K562 (cell line): ENCODE measurements around the gene NFATC1. TPM values are rescaled to one million over a fixed set of nuclear protein-coding genes. Genes with fewer than 3 reads are reported as not detected.

Experiments used
- ATAC-seq: fragments of 200-7000 bp; cut with Tn5 transposase; 3 replicates; pipeline ENCODE4 v1.9.1; 2020; ENCODE audit warnings: moderate library complexity
- BruUV-seq: library from RNA; stranded (reverse); fragments of 400-500 nt; replicated peaks from 2 replicates; lab custom pipeline; 2021; lab: Mats Ljungman, UMichigan
- CTCF ChIA-PET: fragments of 300-600 bp; formaldehyde crosslinking; extraction: SDS; loops from one replicate; lab custom pipeline; 2021; ENCODE audit warnings: low intra/inter-chr PET ratio; lab: Yijun Ruan, JAX
- POLR2A ChIA-PET: fragments of 300-600, 350-650 bp; sonication (Branson Sonifier 250); formaldehyde crosslinking; extraction: SDS; loops from one replicate; lab custom pipeline; 2021; ENCODE audit warnings: antibody characterized with exemption, inconsistent platforms; lab: Yijun Ruan, JAX
- DNase-seq, 4 experiments: peaks; one replicate each; pipeline versions ENCODE4 v3.0.0 to v3.0.0-alpha.2; 2011 to 2018; ENCODE audit warnings: low spot score in 3 of 4, mixed read lengths in 3 of 4; ENCODE audit errors: extremely low read depth in 1 of 4
- FAIRE-seq: peaks from 2 replicates; lab custom pipeline; 2011; peaks lifted over from hg19 to GRCh38; lab: Jason Lieb, UNC
- H2AFZ ChIP-seq: 2 replicates; pipeline ENCODE4 v1.6.0; 2011; ENCODE audit warnings: low read depth, low read length, control low read depth, inconsistent platforms
- H3K27ac ChIP-seq: fragments of 200-600 bp; 3 replicates; pipeline ENCODE4 v1.8.0; 2011; ENCODE audit warnings: low read depth, mild to moderate bottlenecking, control low read depth, inconsistent platforms, low read length, moderate library complexity, mixed read lengths; ENCODE audit errors: extremely low read depth
- H3K27me3 ChIP-seq, 2 experiments: fragments of 300-600 bp in 1 of 2; 2 replicates in 1 of 2; 3 replicates in 1 of 2; pipeline versions ENCODE4 v1.6.0 to v1.8.0; 2011; ENCODE audit warnings: inconsistent platforms in 2 of 2, low read length in 2 of 2, mild to moderate bottlenecking in 1 of 2, mixed read lengths in 1 of 2, moderate library complexity in 1 of 2; ENCODE audit not compliant: control insufficient read depth in 2 of 2, insufficient read depth in 2 of 2
- H3K36me3 ChIP-seq: fragments of 300-600 bp; 3 replicates; pipeline ENCODE4 v1.8.0; 2011; ENCODE audit warnings: mild to moderate bottlenecking, low read length, inconsistent platforms; ENCODE audit not compliant: control insufficient read depth, insufficient read depth
- H3K4me1 ChIP-seq, 2 experiments: fragments of 200-600 bp in 1 of 2; replicated peaks in 1 of 2; 2 replicates in 1 of 2; 3 replicates in 1 of 2; pipeline versions ENCODE4 v1.5.1 to v1.8.0; 2011; ENCODE audit warnings: inconsistent platforms in 2 of 2, low read length in 2 of 2, mild to moderate bottlenecking in 1 of 2, mixed read lengths in 1 of 2, moderate library complexity in 1 of 2; ENCODE audit not compliant: control insufficient read depth in 2 of 2, insufficient read depth in 2 of 2
- H3K4me2 ChIP-seq: 2 replicates; pipeline ENCODE4 v1.6.1; 2011; ENCODE audit warnings: low read length, control low read depth, inconsistent platforms, mixed read lengths; ENCODE audit not compliant: insufficient read depth
- H3K4me3 ChIP-seq: fragments of 200-600 bp; sonication (generic), shearing (Covaris generic); 2 replicates; pipeline ENCODE4 v1.5.1; 2016; ENCODE audit warnings: control low read depth, inconsistent platforms
- H3K79me2 ChIP-seq: fragments of 200-600 bp; 3 replicates; pipeline ENCODE4 v1.8.0; 2011; ENCODE audit warnings: low read length, inconsistent platforms; ENCODE audit not compliant: control insufficient read depth, insufficient read depth
- H3K9ac ChIP-seq, 2 experiments: 2 replicates each; pipeline versions ENCODE4 v1.6.0 to v1.6.1; 2011; ENCODE audit warnings: low read depth in 2 of 2, low read length in 2 of 2, control low read depth in 1 of 2, inconsistent platforms in 1 of 2, mild to moderate bottlenecking in 1 of 2, mixed read lengths in 1 of 2; ENCODE audit not compliant: insufficient read depth in 1 of 2
- H3K9me1 ChIP-seq: one replicate; pipeline ENCODE4 v1.6.0; 2011; ENCODE audit warnings: inconsistent platforms, mild to moderate bottlenecking, low read length, moderate library complexity; ENCODE audit not compliant: control insufficient read depth, insufficient read depth
- H3K9me3 ChIP-seq: replicated peaks from 2 replicates; pipeline ENCODE4 v1.5.1; 2011; ENCODE audit warnings: low read depth, low read length, inconsistent platforms; ENCODE audit not compliant: control insufficient read depth, insufficient read depth
- H4K20me1 ChIP-seq: replicated peaks from 2 replicates; pipeline ENCODE4 v1.6.1; 2011; ENCODE audit warnings: low read length, inconsistent platforms, mixed read lengths; ENCODE audit not compliant: control insufficient read depth, insufficient read depth
- ETS2 ChIP-seq: IDR thresholded peaks from 2 replicates; pipeline ENCODE4 v1.6.1; 2016; ENCODE audit warnings: borderline replicate concordance, missing genetic modification characterization, mild to moderate bottlenecking, moderate library complexity, missing compliant biosample characterization; ENCODE audit not compliant: poor library complexity, severe bottlenecking
- HDAC2 ChIP-seq: fragments of 450-650 bp; IDR thresholded peaks from 2 replicates; pipeline ENCODE4 v1.6.1; 2016; ENCODE audit warnings: mild to moderate bottlenecking
- JUN ChIP-seq, 2 experiments: sonication (generic) in 1 of 2; formaldehyde crosslinking in 1 of 2; IDR thresholded peaks; 2 replicates each; pipeline versions ENCODE4 v1.6.1 to v1.8.0; 2012 to 2022; ENCODE audit warnings: borderline replicate concordance in 2 of 2, mild to moderate bottlenecking in 2 of 2, improper control_type of control experiment in 1 of 2, low read depth in 1 of 2, low read length in 1 of 2, missing genetic modification reagents in 1 of 2
- NCOA6 ChIP-seq: fragments of 450-650 bp; IDR thresholded peaks from 2 replicates; pipeline ENCODE4 v1.6.1; 2017; ENCODE audit warnings: mild to moderate bottlenecking
- NFATC3 ChIP-seq: fragments of 450-650 bp; IDR thresholded peaks from 2 replicates; pipeline ENCODE4 v1.6.1; 2017; ENCODE audit warnings: mild to moderate bottlenecking
- RNF2 ChIP-seq: sonication (generic); IDR thresholded peaks from 2 replicates; pipeline ENCODE4 v1.6.1; 2016
- SMC3 ChIP-seq: conservative IDR thresholded peaks from 2 replicates; pipeline ENCODE4 v1.6.1; 2011; ENCODE audit warnings: low read depth, low read length, improper control_type of control experiment; ENCODE audit not compliant: insufficient read depth
- SRSF7 ChIP-seq: fragments of 200-400 bp; formaldehyde crosslinking; optimal IDR thresholded peaks from 2 replicates; pipeline ENCODE3; 2017; ENCODE audit warnings: mild to moderate bottlenecking, low read depth, low read length
- TEAD4 ChIP-seq, 2 experiments: sonication (generic) in 1 of 2; formaldehyde crosslinking in 1 of 2; IDR thresholded peaks; 2 replicates each; pipeline versions ENCODE4 v1.6.1 to v1.8.0; 2012 to 2022; ENCODE audit warnings: borderline replicate concordance in 1 of 2, inconsistent platforms in 1 of 2, low read length in 1 of 2, mild to moderate bottlenecking in 1 of 2, missing genetic modification reagents in 1 of 2
- TSC22D4 ChIP-seq: fragments of 450-650 bp; IDR thresholded peaks from 2 replicates; pipeline ENCODE4 v1.6.1; 2016; ENCODE audit warnings: missing genetic modification characterization, missing biosample characterization, control low read depth
- YY1 ChIP-seq, 3 experiments: IDR thresholded peaks; 2 replicates each; pipeline ENCODE4 v1.6.1; 2011; ENCODE audit warnings: low read length in 2 of 3, mild to moderate bottlenecking in 2 of 3, moderate library complexity in 2 of 3, borderline replicate concordance in 1 of 3, control low read depth in 1 of 3, low read depth in 1 of 3; ENCODE audit not compliant: insufficient read depth in 3 of 3, insufficient replicate concordance in 2 of 3, control insufficient read depth in 1 of 3, insufficient read length in 1 of 3; ENCODE audit errors: extremely low read depth in 1 of 3
- ZBTB7A ChIP-seq: IDR thresholded peaks from 2 replicates; pipeline ENCODE4 v1.6.1; 2011; ENCODE audit warnings: low read depth, mild to moderate bottlenecking, low read length, moderate library complexity, borderline replicate concordance; ENCODE audit not compliant: control insufficient read depth
- ZNF124 ChIP-seq: sonication (generic); formaldehyde crosslinking; IDR thresholded peaks from 2 replicates; pipeline ENCODE4 v1.8.1; 2022; ENCODE audit warnings: missing genetic modification reagents
- ZNF354B ChIP-seq: fragments of 250-450 bp; sonication (Bioruptor Pico); IDR thresholded peaks from 2 replicates; pipeline ENCODE4 v1.4.0; 2020
- ZNF57 ChIP-seq: fragments of 450-650 bp; formaldehyde crosslinking; IDR thresholded peaks from 2 replicates; pipeline ENCODE4 v1.4.0; 2020; ENCODE audit warnings: mild to moderate bottlenecking, moderate library complexity
- WGBS: fragments of 100-300 bp; shearing (Covaris generic); methylation state at CpG from one replicate; pipeline ENCODE4 v1.1.6; 2016; ENCODE audit warnings: low coverage, mixed read lengths; ENCODE audit not compliant: insufficient coverage; ENCODE audit errors: missing lambda C conversion rate; 5-methylcytosine and 5-hydroxymethylcytosine counted together
- in situ Hi-C: fragments of 300-500 bp; cut with MboI; formaldehyde crosslinking; loops from 4 replicates; pipeline ENCODE4 v1.15.0; 2018; ENCODE audit warnings: inconsistent platforms, mixed read lengths
- intact Hi-C: fragments of 100-400 bp; cut with micrococcal nuclease; formaldehyde crosslinking; loops from 2 replicates; pipeline ENCODE4 v1.14.2; 2022
- polyA plus RNA-seq, 8 experiments: library from polyadenylated mRNA; depleted of rRNA in 4 of 8; stranded (reverse) in 5 of 8; unstranded in 3 of 8; fragments of >200 nt; fragmentation: Nextera tagmentation in 2 of 8; fragmentation: Illumina TruSeq in 1 of 8; extraction: Ambion mirVana in 2 of 8; extraction: Trizol in 1 of 8; gene quantifications; 2 replicates each; pipeline versions ENCODE4 v1.2.1 to v1.2.3, GENCODE V29; 2011 to 2014; ENCODE audit warnings: inconsistent platforms in 1 of 8, missing spikeins in 1 of 8
- total RNA-seq, 7 experiments: library from RNA; depleted of rRNA in 6 of 7; stranded (reverse); fragments of >200 nt in 6 of 7; fragmentation: Illumina TruSeq in 2 of 7; extraction: Trizol in 2 of 7; gene quantifications; 2 replicates each; pipeline versions ENCODE4 v1.2.1 to v1.2.3, GENCODE V29; 2011 to 2021; ENCODE audit warnings: low replicate concordance in 1 of 7
- TF ChIP-seq, protein P1 (sequence below): fragments of 450-650 bp; formaldehyde crosslinking; IDR thresholded peaks from 2 replicates; pipeline ENCODE4 v1.4.0; 2022; ENCODE audit warnings: mild to moderate bottlenecking, moderate library complexity
- TF ChIP-seq, protein P2 (sequence below), 3 experiments: fragments of 200-800 bp in 1 of 3; sonication (Bioruptor generic) in 1 of 3; sonication (generic) in 1 of 3; formaldehyde crosslinking in 1 of 3; IDR thresholded peaks; 2 replicates each; pipeline versions ENCODE4 v1.6.1 to v1.8.0; 2016 to 2022; ENCODE audit warnings: mild to moderate bottlenecking in 2 of 3, missing compliant biosample characterization in 2 of 3, missing genetic modification characterization in 2 of 3, missing genetic modification reagents in 1 of 3
- TF ChIP-seq, protein P3 (sequence below): fragments of 450-650 bp; conservative IDR thresholded peaks from 2 replicates; pipeline ENCODE4 v1.6.1; 2016; ENCODE audit warnings: missing genetic modification characterization, low read depth, mild to moderate bottlenecking, control low read depth, missing compliant biosample characterization

The NFATC1 gene
- total and polyA plus RNA-seq, 9 of the 15 experiments (the other 6 are each of a cell fraction or from before 2014, with no cell fraction given), result 1.1 to 16.4 (median 2.5) TPM

DNA sequence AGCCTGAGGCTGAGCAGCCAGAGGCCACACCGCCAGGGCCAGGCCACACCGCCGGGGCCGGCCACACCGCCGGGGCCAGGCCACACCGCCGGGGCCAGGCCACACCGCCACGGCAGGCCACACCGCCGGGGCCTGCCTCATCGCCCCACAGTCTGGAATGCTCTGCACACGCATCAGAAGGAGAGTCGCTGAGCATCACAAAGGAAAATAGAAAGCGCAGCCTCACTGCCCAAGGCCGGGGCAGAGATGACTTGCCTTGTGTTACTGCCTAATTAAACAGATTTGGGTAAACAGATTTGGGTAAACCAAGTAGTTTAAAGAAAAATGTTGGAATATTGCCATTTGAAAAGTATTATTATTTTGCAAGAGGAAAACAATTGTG is 10.4 kb upstream of the NFATC1 start:
- no peak overlapping the region for H3K9ac ChIP-seq
- H3K79me2 ChIP-seq, result no peaks in the 10 kb centered on the region
- no peak for DNase-seq
- H3K27ac ChIP-seq, result no peak overlapping the region
- no peak for FAIRE-seq
- in situ Hi-C loops (no loop called here), intact Hi-C loops (no loop called here)
- no peak overlapping the region for H3K4me2 ChIP-seq
- H3K4me3 ChIP-seq, result no peak overlapping the region
- no peaks in the 10 kb centered on the region for H3K9me3 ChIP-seq
- H3K27me3 ChIP-seq, result no peaks in the 10 kb centered on the region; a peak in 1 of 5 replicates
- ChIA-PET CTCF (no interaction called here), POLR2A (no interaction called here)
- H4K20me1 ChIP-seq, result no peaks in the 10 kb centered on the region; the same call in 1 of the 2 replicates
- ATAC-seq, result no peak
- H3K36me3 ChIP-seq, result no peaks in the 10 kb centered on the region
- no peaks in the 10 kb centered on the region for H3K9me1 ChIP-seq
- H3K4me1 ChIP-seq, result peaks cover 0 to 8% of the 10 kb centered on the region in 2 experiments; a peak in 2 of 5 replicates
- no TSS peak for BruUV-seq
- H2AFZ ChIP-seq, result no peak overlapping the region
- 35% methylated on average over 8 of the region's 17 CpGs for WGBS
- TF ChIP-seq ZNF124 (CRISPR knock-in tag) (no peak), RNF2 (no peak), ZNF57 (CRISPR knock-in tag) (no peak), SMC3 (no peak), SRSF7 (no peak), NCOA6 (no peak), NFATC3 (no peak), TEAD4 (IDR thresholded peaks at IDR 0.05; ENCODE audit: low read length) (no peak), TEAD4 (CRISPR knock-in tag; IDR thresholded peaks at IDR 0.05; ENCODE audit: borderline replicate concordance) (no peak), JUN (IDR thresholded peaks at IDR 0.05; ENCODE audit: borderline replicate concordance, low read depth, low read length) (no peak), JUN (CRISPR knock-in tag; IDR thresholded peaks at IDR 0.05; ENCODE audit: borderline replicate concordance) (no peak), ZNF354B (CRISPR knock-in tag) (no peak), YY1 (IDR thresholded peaks at IDR 0.05; ENCODE audit: borderline replicate concordance in 1 of 3, control insufficient read depth in 1 of 3, extremely low read depth in 1 of 3, insufficient read depth in 3 of 3, insufficient read length in 1 of 3, insufficient replicate concordance in 2 of 3, low read depth in 1 of 3, low read length in 2 of 3) (no peak), HDAC2 (no peak), ETS2 (tag) (no peak), ZBTB7A (no peak), TSC22D4 (tag) (no peak)
- TF ChIP-seq, protein P1, sequence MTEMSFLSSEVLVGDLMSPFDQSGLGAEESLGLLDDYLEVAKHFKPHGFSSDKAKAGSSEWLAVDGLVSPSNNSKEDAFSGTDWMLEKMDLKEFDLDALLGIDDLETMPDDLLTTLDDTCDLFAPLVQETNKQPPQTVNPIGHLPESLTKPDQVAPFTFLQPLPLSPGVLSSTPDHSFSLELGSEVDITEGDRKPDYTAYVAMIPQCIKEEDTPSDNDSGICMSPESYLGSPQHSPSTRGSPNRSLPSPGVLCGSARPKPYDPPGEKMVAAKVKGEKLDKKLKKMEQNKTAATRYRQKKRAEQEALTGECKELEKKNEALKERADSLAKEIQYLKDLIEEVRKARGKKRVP (CRISPR knock-in tag), result no peak
- TF ChIP-seq, protein P2, sequence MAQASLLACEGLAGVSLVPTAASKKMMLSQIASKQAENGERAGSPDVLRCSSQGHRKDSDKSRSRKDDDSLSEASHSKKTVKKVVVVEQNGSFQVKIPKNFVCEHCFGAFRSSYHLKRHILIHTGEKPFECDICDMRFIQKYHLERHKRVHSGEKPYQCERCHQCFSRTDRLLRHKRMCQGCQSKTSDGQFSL (CRISPR knock-in tag; IDR thresholded peaks at IDR 0.05), result no peak
- TF ChIP-seq, protein P2 (tag; IDR thresholded peaks at IDR 0.05), result no peak
- TF ChIP-seq, protein P3, sequence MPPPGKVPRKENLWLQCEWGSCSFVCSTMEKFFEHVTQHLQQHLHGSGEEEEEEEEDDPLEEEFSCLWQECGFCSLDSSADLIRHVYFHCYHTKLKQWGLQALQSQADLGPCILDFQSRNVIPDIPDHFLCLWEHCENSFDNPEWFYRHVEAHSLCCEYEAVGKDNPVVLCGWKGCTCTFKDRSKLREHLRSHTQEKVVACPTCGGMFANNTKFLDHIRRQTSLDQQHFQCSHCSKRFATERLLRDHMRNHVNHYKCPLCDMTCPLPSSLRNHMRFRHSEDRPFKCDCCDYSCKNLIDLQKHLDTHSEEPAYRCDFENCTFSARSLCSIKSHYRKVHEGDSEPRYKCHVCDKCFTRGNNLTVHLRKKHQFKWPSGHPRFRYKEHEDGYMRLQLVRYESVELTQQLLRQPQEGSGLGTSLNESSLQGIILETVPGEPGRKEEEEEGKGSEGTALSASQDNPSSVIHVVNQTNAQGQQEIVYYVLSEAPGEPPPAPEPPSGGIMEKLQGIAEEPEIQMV (tag), result no peak
